Neuronal stem cell (in vitro differentiated cells): ENCODE data around the gene TUBB2B.

Experiments used
- DNase-seq: peaks from one replicate; pipeline ENCODE4 v3.0.0-alpha.2; 2013; ENCODE audit warnings: low spot score
- H2AFZ ChIP-seq: one replicate; pipeline ENCODE4 v1.6.1; 2013; ENCODE audit warnings: mild to moderate bottlenecking, low read length, inconsistent platforms
- H2AK5ac ChIP-seq: 2 replicates; pipeline ENCODE4 v1.6.1; 2013; ENCODE audit warnings: low read depth, mild to moderate bottlenecking, inconsistent platforms, low read length, moderate library complexity, mixed read lengths
- H2BK120ac ChIP-seq: 2 replicates; pipeline ENCODE4 v1.6.1; 2013; ENCODE audit warnings: low read depth, mild to moderate bottlenecking, inconsistent platforms, low read length, moderate library complexity, mixed read lengths
- H2BK12ac ChIP-seq: one replicate; pipeline ENCODE4 v1.6.1; 2013; ENCODE audit warnings: low read length, inconsistent platforms
- H2BK15ac ChIP-seq: 2 replicates; pipeline ENCODE4 v1.6.1; 2013; ENCODE audit warnings: mild to moderate bottlenecking, low read length, inconsistent platforms, mixed read lengths
- H2BK5ac ChIP-seq: one replicate; pipeline ENCODE4 v1.6.1; 2013; ENCODE audit warnings: inconsistent platforms, mild to moderate bottlenecking, low read length, moderate library complexity
- H3K14ac ChIP-seq: one replicate; pipeline ENCODE4 v1.6.1; 2013; ENCODE audit warnings: low read length, inconsistent platforms
- H3K18ac ChIP-seq: 2 replicates; pipeline ENCODE4 v1.6.1; 2013; ENCODE audit warnings: low read length, inconsistent platforms
- H3K23ac ChIP-seq: 2 replicates; pipeline ENCODE4 v1.6.1; 2013; ENCODE audit warnings: low read depth, mild to moderate bottlenecking, mixed read lengths, low read length, inconsistent platforms; ENCODE audit not compliant: poor library complexity
- H3K27ac ChIP-seq: replicated peaks from 3 replicates; pipeline ENCODE4 v1.5.1; 2013; ENCODE audit warnings: low read length, inconsistent platforms
- H3K27me3 ChIP-seq, 3 experiments: 2 replicates each; pipeline ENCODE4 v1.6.1; 2013; ENCODE audit warnings: low read length in 3 of 3, mild to moderate bottlenecking in 2 of 3, inconsistent platforms in 1 of 3, low read depth in 1 of 3, mixed read lengths in 1 of 3, moderate library complexity in 1 of 3; ENCODE audit not compliant: control insufficient read depth in 3 of 3, insufficient read depth in 3 of 3
- H3K36me3 ChIP-seq, 2 donors: replicated peaks in 1 of 2; 2 replicates each; pipeline ENCODE4 v1.6.1; 2013; ENCODE audit warnings: low read length in 2 of 2; ENCODE audit not compliant: control insufficient read depth in 2 of 2, insufficient read depth in 2 of 2
- H3K4ac ChIP-seq: 2 replicates; pipeline ENCODE4 v1.6.1; 2013; ENCODE audit warnings: inconsistent platforms, mild to moderate bottlenecking, low read length, moderate library complexity
- H3K4me1 ChIP-seq, 2 donors: 1 replicate in 1 of 2; 2 replicates in 1 of 2; pipeline ENCODE4 v1.6.1; 2013; ENCODE audit warnings: low read length in 2 of 2, low read depth in 1 of 2; ENCODE audit not compliant: control insufficient read depth in 2 of 2, insufficient read depth in 1 of 2
- H3K4me2 ChIP-seq: one replicate; pipeline ENCODE4 v1.6.1; 2013; ENCODE audit warnings: mild to moderate bottlenecking, low read length, inconsistent platforms; ENCODE audit not compliant: insufficient read depth, poor library complexity, severe bottlenecking
- H3K4me3 ChIP-seq, 2 donors: 2 replicates each; pipeline ENCODE4 v1.5.1; 2013; ENCODE audit warnings: low read length in 2 of 2, mild to moderate bottlenecking in 2 of 2, inconsistent platforms in 1 of 2, moderate library complexity in 1 of 2
- H3K79me1 ChIP-seq: one replicate; pipeline ENCODE4 v1.6.1; 2013; ENCODE audit warnings: low read depth, mild to moderate bottlenecking, inconsistent platforms, low read length, moderate library complexity
- H3K9ac ChIP-seq: one replicate; pipeline ENCODE4 v1.6.1; 2013; ENCODE audit warnings: mild to moderate bottlenecking, low read depth, low read length, inconsistent platforms; ENCODE audit not compliant: poor library complexity
- H3K9me3 ChIP-seq, 2 donors: replicated peaks in 1 of 2; 2 replicates each; pipeline versions ENCODE3 to v1.6.1; 2013; ENCODE audit warnings: low read length in 2 of 2, mild to moderate bottlenecking in 2 of 2, inconsistent platforms in 1 of 2, low read depth in 1 of 2, mixed read lengths in 1 of 2, moderate library complexity in 1 of 2; ENCODE audit not compliant: control insufficient read depth in 2 of 2, insufficient read depth in 1 of 2
- H4K8ac ChIP-seq: one replicate; pipeline ENCODE4 v1.6.1; 2013; ENCODE audit warnings: low read depth, mild to moderate bottlenecking, inconsistent platforms, low read length, moderate library complexity
- H4K91ac ChIP-seq: one replicate; pipeline ENCODE4 v1.6.1; 2013; ENCODE audit warnings: low read length, low read depth, mild to moderate bottlenecking, inconsistent platforms; ENCODE audit not compliant: poor library complexity
- WGBS, 2 donors: extraction: QIAGEN DNeasy Blood & Tissue Kit; methylation state at CpG; one replicate each; pipeline ENCODE4 v1.1.7; 2013; ENCODE audit warnings: missing lambda C conversion rate in 2 of 2, mixed read lengths in 1 of 2; ENCODE audit not compliant: insufficient read length in 2 of 2, insufficient replicate concordance in 1 of 2; ENCODE audit errors: extremely low coverage in 2 of 2; 5-methylcytosine and 5-hydroxymethylcytosine counted together

Gene TUBB2B

GRCh38 chr6:3175715-3176402 is 51.6 kb downstream of the TUBB2B start:
- H3K18ac ChIP-seq: no peak overlapping the region
- H2BK12ac ChIP-seq: no peak overlapping the region
- H2AFZ ChIP-seq: no peak overlapping the region
- H3K27me3 ChIP-seq: no peaks in the 10 kb centered on the region
- no peak overlapping the region for H4K91ac ChIP-seq
- no peaks in the 10 kb centered on the region for H3K79me1 ChIP-seq
- H3K23ac ChIP-seq: no peak overlapping the region
- DNase-seq: no peak
- no peak overlapping the region for H3K4me3 ChIP-seq
- H4K8ac ChIP-seq: no peak overlapping the region
- no peak overlapping the region for H2BK15ac ChIP-seq
- no peak overlapping the region for H2BK120ac ChIP-seq
- H3K27ac ChIP-seq: no peak overlapping the region
- H2AK5ac ChIP-seq: no peak overlapping the region
- H3K4ac ChIP-seq: no peak overlapping the region
- H3K9ac ChIP-seq: no peak overlapping the region
- H3K14ac ChIP-seq: no peak overlapping the region
- H3K9me3 ChIP-seq: no peaks in the 10 kb centered on the region
- no peaks in the 10 kb centered on the region for H3K36me3 ChIP-seq
- WGBS, 2 donors: no CpG with 5 or more reads among the region's 11 CpGs
- H3K4me1 ChIP-seq: peaks cover 0 to 19% of the 10 kb centered on the region in 2 donors
- H3K4me2 ChIP-seq: no peak overlapping the region
- H2BK5ac ChIP-seq: no peak overlapping the region
